Measurements from ENCODE around the gene MARF1.
"Not testable (repeated sequence)": the region's sequence is repeated elsewhere in the genome, so short reads cannot be mapped to it uniquely, and the experiment has no call there.

MARF1 gene

GRCh38 chr16:15653227-15653626, 10.3 kb upstream of the MARF1 start:
- peak; percentile 58 for DNase-seq

- DNase-seq: no peak
Measured at GRCh38 chr16:15652293-15653001, 9.5 kb upstream of the MARF1 start.

- no peak for DNase-seq
Measured at GRCh38 chr16:15650698-15651171, 7.8 kb upstream of the MARF1 start.

- DNase-seq: peak; percentile 98
Measured at GRCh38 chr16:15650019-15650697, 7.2 kb upstream of the MARF1 start, which contains the start of gene NDE1. NDE1 (plus strand) TSS chr16:15650245; CDS start chr16:15664779, 14,534 bp downstream.

GRCh38 chr16:15649727-15650018, 6.7 kb upstream of the MARF1 start:
- no peak for DNase-seq

- not testable (repeated sequence) for DNase-seq
Measured at GRCh38 chr16:15649311-15649710, 6.4 kb upstream of the MARF1 start.

GRCh38 chr16:15648135-15648730, 5.3 kb upstream of the MARF1 start:
- DNase-seq: no peak

- DNase-seq: no peak
Measured at GRCh38 chr16:15647294-15648014, 4.5 kb upstream of the MARF1 start.

- not testable (repeated sequence) for DNase-seq
Measured at GRCh38 chr16:15646557-15647293, 3.8 kb upstream of the MARF1 start.

GRCh38 chr16:15644962-15645465, 2.1 kb upstream of the MARF1 start:
- peak; percentile 42 for DNase-seq

GRCh38 chr16:15644267-15644961, 1.5 kb upstream of the MARF1 start:
- peak; percentile 69 for DNase-seq

- DNase-seq: no peak
Measured at GRCh38 chr16:15643946-15644250, 944 bp upstream of the MARF1 start.

GRCh38 chr16:15642557-15643047, 352 bp downstream of the MARF1 start:
- peak; percentile 92 for DNase-seq

- DNase-seq: no peak
Measured at GRCh38 chr16:15641753-15642556, 999 bp downstream of the MARF1 start.

- DNase-seq: no peak
Measured at GRCh38 chr16:15640966-15641365, 2.0 kb downstream of the MARF1 start.

- no peak for DNase-seq
Measured at GRCh38 chr16:15639061-15639568, 3.8 kb downstream of the MARF1 start.

GRCh38 chr16:15636392-15636873, 6.5 kb downstream of the MARF1 start:
- DNase-seq: no peak

- no peak for DNase-seq
Measured at GRCh38 chr16:15635926-15636325, 7.0 kb downstream of the MARF1 start.

GRCh38 chr16:15631730-15632409, 11.1 kb downstream of the MARF1 start:
- no peak for DNase-seq

GRCh38 chr16:15621889-15622288, 21.1 kb downstream of the MARF1 start:
- DNase-seq: no peak

All from NCI-H510A (cell line).